ENCODE measurements around the gene KANSL3. TPM values are rescaled to one million over a fixed set of nuclear protein-coding genes. Genes with fewer than 3 reads are reported as not detected.
"Not testable (repeated sequence)": the region's sequence is repeated elsewhere in the genome, so short reads cannot be mapped to it uniquely, and the experiment has no call there.

Gene KANSL3
- total RNA-seq, 4 donors from 2014 or later: 13.5 to 73.0 (median 62.1) TPM

DNA sequence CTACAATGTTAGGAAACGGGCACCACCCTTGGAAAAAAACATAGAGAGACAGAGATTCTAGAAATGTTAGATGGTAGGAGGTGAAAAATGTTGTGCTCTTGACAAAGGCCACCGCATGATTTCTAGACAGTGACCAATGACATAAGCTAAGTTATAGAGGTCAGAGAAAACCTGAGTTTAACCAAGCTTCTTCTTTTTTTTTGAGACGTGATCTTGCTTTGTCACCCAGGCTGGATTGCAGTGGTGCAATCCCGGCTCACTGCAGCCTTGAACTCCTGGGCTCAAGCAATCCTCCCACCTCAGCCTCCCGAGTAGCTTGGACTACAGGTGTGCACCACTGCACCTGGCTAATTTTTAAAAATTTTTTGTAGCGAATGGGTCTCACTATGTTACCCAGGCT lies 17.4 kb upstream of the KANSL3 start:
- no peak overlapping the region for H3K4me3 ChIP-seq
- H3K36me3 ChIP-seq: no peaks in the 10 kb centered on the region
- DNase-seq: no peak
- intact Hi-C loops (cut with DNase I; ENCODE audit: low total_unique reads): no loop called here
- no peaks in the 10 kb centered on the region for H3K27me3 ChIP-seq
- no peak overlapping the region for H3K27ac ChIP-seq
- no peaks in the 10 kb centered on the region for H3K9me3 ChIP-seq
- TF ChIP-seq, protein P1, sequence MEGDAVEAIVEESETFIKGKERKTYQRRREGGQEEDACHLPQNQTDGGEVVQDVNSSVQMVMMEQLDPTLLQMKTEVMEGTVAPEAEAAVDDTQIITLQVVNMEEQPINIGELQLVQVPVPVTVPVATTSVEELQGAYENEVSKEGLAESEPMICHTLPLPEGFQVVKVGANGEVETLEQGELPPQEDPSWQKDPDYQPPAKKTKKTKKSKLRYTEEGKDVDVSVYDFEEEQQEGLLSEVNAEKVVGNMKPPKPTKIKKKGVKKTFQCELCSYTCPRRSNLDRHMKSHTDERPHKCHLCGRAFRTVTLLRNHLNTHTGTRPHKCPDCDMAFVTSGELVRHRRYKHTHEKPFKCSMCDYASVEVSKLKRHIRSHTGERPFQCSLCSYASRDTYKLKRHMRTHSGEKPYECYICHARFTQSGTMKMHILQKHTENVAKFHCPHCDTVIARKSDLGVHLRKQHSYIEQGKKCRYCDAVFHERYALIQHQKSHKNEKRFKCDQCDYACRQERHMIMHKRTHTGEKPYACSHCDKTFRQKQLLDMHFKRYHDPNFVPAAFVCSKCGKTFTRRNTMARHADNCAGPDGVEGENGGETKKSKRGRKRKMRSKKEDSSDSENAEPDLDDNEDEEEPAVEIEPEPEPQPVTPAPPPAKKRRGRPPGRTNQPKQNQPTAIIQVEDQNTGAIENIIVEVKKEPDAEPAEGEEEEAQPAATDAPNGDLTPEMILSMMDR (IDR thresholded peaks at IDR 0.05): no peak
- TF ChIP-seq POLR2A (IDR thresholded peaks at IDR 0.05): no peak
- no peaks in the 10 kb centered on the region for H3K4me1 ChIP-seq

- intact Hi-C loops (cut with DNase I; ENCODE audit: low total_unique reads); DNase-seq; H3K27ac ChIP-seq; H3K27me3 ChIP-seq; H3K4me3 ChIP-seq; H3K9me3 ChIP-seq; H3K4me1 ChIP-seq; H3K36me3 ChIP-seq: not testable (repeated sequence)
Observed at GRCh38 chr2:96654791-96655190, 16.7 kb upstream of the KANSL3 start.

GRCh38 chr2:96651793-96652192 lies 13.7 kb upstream of the KANSL3 start:
- no peak overlapping the region for H3K4me3 ChIP-seq
- no peak overlapping the region for H3K27ac ChIP-seq
- H3K4me1 ChIP-seq: no peaks in the 10 kb centered on the region
- no peak for DNase-seq
- TF ChIP-seq, protein P1 (IDR thresholded peaks at IDR 0.05): no peak
- no peak for TF ChIP-seq POLR2A (IDR thresholded peaks at IDR 0.05)
- H3K27me3 ChIP-seq: no peaks in the 10 kb centered on the region
- H3K9me3 ChIP-seq: no peaks in the 10 kb centered on the region
- no peaks in the 10 kb centered on the region for H3K36me3 ChIP-seq
- intact Hi-C loops (cut with DNase I; ENCODE audit: low total_unique reads): no loop called here

DNA sequence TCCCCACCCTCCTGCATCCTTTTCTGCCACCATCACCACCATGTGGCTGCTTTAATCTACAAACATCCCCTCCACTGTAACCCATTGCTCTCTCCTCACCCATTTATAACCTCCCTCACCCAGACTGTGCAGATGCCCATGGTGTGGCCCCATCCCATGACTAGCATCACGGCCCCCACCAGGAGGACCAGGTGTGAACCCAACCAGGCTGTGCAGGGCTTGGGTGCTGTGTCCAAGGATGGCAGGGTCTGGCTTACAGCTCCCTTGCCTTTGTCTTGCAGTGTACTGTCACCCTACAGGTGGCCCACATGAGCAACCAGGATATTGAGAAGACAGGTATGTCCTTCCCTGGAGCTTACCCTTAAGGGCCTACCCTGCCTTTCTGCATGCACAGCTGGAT lies 11.2 kb upstream of the KANSL3 start:
- no peak overlapping the region for H3K4me3 ChIP-seq
- H3K27ac ChIP-seq: no peak overlapping the region
- intact Hi-C loops (cut with DNase I; ENCODE audit: low total_unique reads): no loop called here
- H3K9me3 ChIP-seq: no peaks in the 10 kb centered on the region
- no peak for DNase-seq
- no peaks in the 10 kb centered on the region for H3K27me3 ChIP-seq
- no peaks in the 10 kb centered on the region for H3K4me1 ChIP-seq
- H3K36me3 ChIP-seq: no peaks in the 10 kb centered on the region
- TF ChIP-seq, protein P1 (IDR thresholded peaks at IDR 0.05): no peak
- no peak for TF ChIP-seq POLR2A (IDR thresholded peaks at IDR 0.05)

GRCh38 chr2:96648306-96648930 lies 10.3 kb upstream of the KANSL3 start:
- TF ChIP-seq POLR2A (IDR thresholded peaks at IDR 0.05): no peak
- H3K27ac ChIP-seq: no peak overlapping the region
- intact Hi-C loops (cut with DNase I; ENCODE audit: low total_unique reads): no loop called here
- H3K4me1 ChIP-seq: no peaks in the 10 kb centered on the region
- DNase-seq: no peak
- H3K27me3 ChIP-seq: no peaks in the 10 kb centered on the region
- no peaks in the 10 kb centered on the region for H3K36me3 ChIP-seq
- no peak overlapping the region for H3K4me3 ChIP-seq
- H3K9me3 ChIP-seq: no peaks in the 10 kb centered on the region

DNA sequence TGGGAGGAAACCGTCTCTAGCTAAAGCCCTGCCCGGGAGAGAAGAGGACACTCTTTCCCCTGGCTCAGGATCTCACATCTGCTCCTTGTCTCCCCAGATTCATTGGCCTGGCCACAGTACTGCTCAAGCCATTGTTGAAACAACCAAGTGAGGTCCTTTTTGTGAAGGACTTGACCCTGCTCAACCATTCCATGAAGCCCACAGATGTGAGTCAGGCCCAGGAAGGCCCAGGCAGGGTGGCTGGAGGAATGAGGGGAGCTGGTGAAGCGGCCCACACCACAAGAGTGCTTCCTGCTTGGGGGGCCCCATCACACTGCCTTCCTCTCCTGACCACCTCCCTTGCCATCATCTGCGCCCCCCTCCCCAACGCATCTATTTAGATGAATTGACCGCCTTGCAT lies 9.6 kb upstream of the KANSL3 start:
- H3K27me3 ChIP-seq: no peaks in the 10 kb centered on the region
- no peak overlapping the region for H3K4me3 ChIP-seq
- no peak overlapping the region for H3K27ac ChIP-seq
- no peaks in the 10 kb centered on the region for H3K36me3 ChIP-seq
- no peak for TF ChIP-seq POLR2A (IDR thresholded peaks at IDR 0.05)
- TF ChIP-seq, protein P1 (IDR thresholded peaks at IDR 0.05): no peak
- H3K4me1 ChIP-seq: no peaks in the 10 kb centered on the region
- no peak for DNase-seq
- intact Hi-C loops (cut with DNase I; ENCODE audit: low total_unique reads): no loop called here
- no peaks in the 10 kb centered on the region for H3K9me3 ChIP-seq
